ENCODE results near the gene CEBPZOS.

GRCh38 chr2:37224063-37224462, 27.8 kb downstream of the CEBPZOS start:
- TF ChIP-seq CTCF (IDR thresholded peaks at IDR 0.05; ENCODE audit: low read depth, low read length) (no peak), EZH2phosphoT487 (IDR thresholded peaks at IDR 0.05; ENCODE audit: low read depth) (no peak)

Data from OCI-LY3 (cell line).